Medulla oblongata (tissue), 1 donor: ENCODE results near the gene LRRC40.
"Not testable (repeated sequence)": the region's sequence is repeated elsewhere in the genome, so short reads cannot be mapped to it uniquely, and the experiment has no call there.

Experiments
- DNase-seq: peaks from one replicate; pipeline ENCODE4 v3.0.0-alpha.2; 2015; ENCODE audit errors: extremely low spot score

The LRRC40 gene

GRCh38 chr1:70202173-70202758 lies 3.1 kb downstream of the LRRC40 start:
- no peak for DNase-seq

- DNase-seq, result no peak
These were observed 5.3 kb downstream of the LRRC40 start for GRCh38 chr1:70200065-70200464.

GRCh38 chr1:70196333-70196732 lies 9.0 kb downstream of the LRRC40 start:
- DNase-seq, result no peak

- no peak for DNase-seq
These were observed 10.0 kb downstream of the LRRC40 start for GRCh38 chr1:70195342-70195741.

GRCh38 chr1:70194601-70195000 lies 10.8 kb downstream of the LRRC40 start:
- DNase-seq, result no peak

GRCh38 chr1:70192446-70192845 lies 12.9 kb downstream of the LRRC40 start:
- DNase-seq, result not testable (repeated sequence)

GRCh38 chr1:70190180-70190579 lies 15.2 kb downstream of the LRRC40 start:
- DNase-seq, result no peak

GRCh38 chr1:70188522-70188921 lies 16.9 kb downstream of the LRRC40 start:
- DNase-seq, result no peak

- DNase-seq, result not testable (repeated sequence)
These were observed 20.2 kb downstream of the LRRC40 start for GRCh38 chr1:70185181-70185580.

GRCh38 chr1:70171512-70171911 lies 33.9 kb downstream of the LRRC40 start:
- no peak for DNase-seq

- no peak for DNase-seq
These were observed 36.1 kb downstream of the LRRC40 start for GRCh38 chr1:70169018-70169839.

- DNase-seq, result no peak
These were observed 37.1 kb downstream of the LRRC40 start for GRCh38 chr1:70168283-70168682.

- DNase-seq, result no peak
These were observed 41.0 kb downstream of the LRRC40 start for GRCh38 chr1:70164350-70164749.

GRCh38 chr1:70156529-70157120 lies 48.8 kb downstream of the LRRC40 start:
- DNase-seq, result no peak

- no peak for DNase-seq
These were observed 51.6 kb downstream of the LRRC40 start for GRCh38 chr1:70153739-70154138.

- no peak for DNase-seq
These were observed 54.9 kb downstream of the LRRC40 start for GRCh38 chr1:70150444-70150843.

- DNase-seq, result no peak
These were observed 58.9 kb downstream of the LRRC40 start for GRCh38 chr1:70146488-70146887.

- no peak for DNase-seq
These were observed 62.2 kb downstream of the LRRC40 start for GRCh38 chr1:70143048-70143659.

- DNase-seq, result peak; percentile 43
These were observed 63.3 kb downstream of the LRRC40 start for GRCh38 chr1:70142075-70142474.

- DNase-seq, result no peak
These were observed 64.5 kb downstream of the LRRC40 start for GRCh38 chr1:70140894-70141293.

- DNase-seq, result no peak
These were observed 65.0 kb downstream of the LRRC40 start for GRCh38 chr1:70140343-70140742.

- DNase-seq, result no peak
These were observed 71.2 kb downstream of the LRRC40 start for GRCh38 chr1:70134148-70134547.

GRCh38 chr1:70117046-70117445 lies 88.3 kb downstream of the LRRC40 start:
- no peak for DNase-seq
